ENCODE measurements around the gene MTARC2. TPM values are rescaled to one million over a fixed set of nuclear protein-coding genes. Genes with fewer than 3 reads are reported as not detected.

The MTARC2 gene
- total and polyA plus RNA-seq, 2 of the 13 experiments (the other 11 are each of a cell fraction or from before 2014, with no cell fraction given): 8.5 to 10.1 TPM

- TF ChIP-seq ZNF772 (CRISPR knock-in tag; IDR thresholded peaks at IDR 0.05) (0 out of 2 replicates have a peak, but pooled peaks have one; percentile 35), KLF6 (CRISPR knock-in tag; IDR thresholded peaks at IDR 0.05) (no peak), MYC (CRISPR knock-in tag; IDR thresholded peaks at IDR 0.05; ENCODE audit: borderline replicate concordance) (peak; percentile 75), HHEX (CRISPR knock-in tag; IDR thresholded peaks at IDR 0.05) (no peak), KAT8 (CRISPR knock-in tag; IDR thresholded peaks at IDR 0.05) (peak; percentile 64; the same call in 1 of the 2 replicates), MAF1 (CRISPR knock-in tag; IDR thresholded peaks at IDR 0.05; ENCODE audit: borderline replicate concordance) (no peak), RBM39 (IDR thresholded peaks at IDR 0.05; ENCODE audit: low read depth, low read length, poor library complexity, severe bottlenecking) (no peak), ZNF777 (CRISPR knock-in tag; IDR thresholded peaks at IDR 0.05) (no peak; the same call in 1 of the 2 replicates), ZNF563 (CRISPR knock-in tag; IDR thresholded peaks at IDR 0.05) (no peak; the same call in 1 of the 2 replicates), RNF2 (conservative IDR thresholded peaks at IDR 0.05; ENCODE audit: low read depth) (no peak), NFE2L1 (CRISPR knock-in tag; IDR thresholded peaks at IDR 0.05; ENCODE audit: borderline replicate concordance) (no peak), KDM1A (CRISPR knock-in tag; IDR thresholded peaks at IDR 0.05) (no peak), NR0B2 (CRISPR knock-in tag; IDR thresholded peaks at IDR 0.05) (no peak; the same call in 1 of the 2 replicates), ZNF260 (CRISPR knock-in tag; IDR thresholded peaks at IDR 0.05; ENCODE audit: borderline replicate concordance, low read depth) (no peak), ZNF879 (CRISPR knock-in tag; IDR thresholded peaks at IDR 0.05) (no peak), ZSCAN5A (CRISPR knock-in tag; IDR thresholded peaks at IDR 0.05; ENCODE audit: borderline replicate concordance) (no peak; the same call in 1 of the 2 replicates), ZIK1 (CRISPR knock-in tag; IDR thresholded peaks at IDR 0.05; ENCODE audit: borderline replicate concordance, low read depth) (no peak), FOSL1 (CRISPR knock-in tag; IDR thresholded peaks at IDR 0.05; ENCODE audit: borderline replicate concordance) (no peak), ZNF619 (CRISPR knock-in tag; IDR thresholded peaks at IDR 0.05) (peak; percentile 82; the same call in 1 of the 2 replicates), ZNF75D (CRISPR knock-in tag; IDR thresholded peaks at IDR 0.05; ENCODE audit: borderline replicate concordance) (no peak), ZNF570 (CRISPR knock-in tag; IDR thresholded peaks at IDR 0.05; ENCODE audit: borderline replicate concordance) (0 out of 2 replicates have a peak, but pooled peaks have one; percentile 39), PITX1 (CRISPR knock-in tag; IDR thresholded peaks at IDR 0.05) (no peak), ELF1 (CRISPR knock-in tag; IDR thresholded peaks at IDR 0.05) (no peak; the same call in 1 of the 2 replicates), ZNF768 (CRISPR knock-in tag; IDR thresholded peaks at IDR 0.05) (no peak), ZNF20 (CRISPR knock-in tag; IDR thresholded peaks at IDR 0.05) (no peak), SNAPC2 (CRISPR knock-in tag; IDR thresholded peaks at IDR 0.05) (no peak)
- TF ChIP-seq, protein P1, sequence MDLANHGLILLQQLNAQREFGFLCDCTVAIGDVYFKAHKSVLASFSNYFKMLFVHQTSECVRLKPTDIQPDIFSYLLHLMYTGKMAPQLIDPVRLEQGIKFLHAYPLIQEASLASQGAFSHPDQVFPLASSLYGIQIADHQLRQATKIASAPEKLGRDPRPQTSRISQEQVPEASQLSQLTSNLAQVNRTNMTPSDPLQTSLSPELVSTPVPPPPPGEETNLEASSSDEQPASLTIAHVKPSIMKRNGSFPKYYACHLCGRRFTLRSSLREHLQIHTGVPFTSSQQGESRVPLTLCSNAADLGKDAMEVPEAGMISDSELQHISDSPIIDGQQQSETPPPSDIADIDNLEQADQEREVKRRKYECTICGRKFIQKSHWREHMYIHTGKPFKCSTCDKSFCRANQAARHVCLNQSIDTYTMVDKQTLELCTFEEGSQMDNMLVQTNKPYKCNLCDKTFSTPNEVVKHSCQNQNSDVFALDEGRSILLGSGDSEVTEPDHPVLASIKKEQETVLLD (CRISPR knock-in tag; IDR thresholded peaks at IDR 0.05; ENCODE audit: low read depth): peak; percentile 20; the same call in 1 of the 2 replicates
These were observed 38.4 kb downstream of the MTARC2 start, which contains the start of gene MTARC1 (continued) for GRCh38 chr1:220786337-220787068.

Data from HepG2 (cell line).